Loucy (cell line): ENCODE measurements around the gene PDE11A.

Source experiments
- H2AFZ ChIP-seq: fragments of 200-600 bp; sonication (generic); 2 replicates; pipeline ENCODE4 v1.6.0; 2016; ENCODE audit warnings: antibody characterized with exemption, mild to moderate bottlenecking, low read length, moderate library complexity
- H3F3A ChIP-seq: fragments of 200-600 bp; 2 replicates; pipeline ENCODE4 v1.6.0; 2016; ENCODE audit warnings: antibody characterized with exemption, low read depth, mild to moderate bottlenecking
- H3K27me3 ChIP-seq: fragments of 200-600 bp; sonication (generic); 2 replicates; pipeline ENCODE4 v1.6.1; 2014; ENCODE audit warnings: low read length, mild to moderate bottlenecking; ENCODE audit not compliant: insufficient read depth, poor library complexity, severe bottlenecking
- H3K36me3 ChIP-seq: fragments of 200-600 bp; sonication (generic); 2 replicates; pipeline ENCODE4 v1.6.1; 2016; ENCODE audit warnings: low read length; ENCODE audit not compliant: insufficient read depth
- H3K4me1 ChIP-seq: fragments of 200-600 bp; sonication (generic); 2 replicates; pipeline ENCODE4 v1.5.1; 2014; ENCODE audit warnings: low read length, mild to moderate bottlenecking; ENCODE audit not compliant: insufficient read depth, poor library complexity, severe bottlenecking
- H3K4me2 ChIP-seq: fragments of 200-600 bp; sonication (generic); 2 replicates; pipeline ENCODE4 v1.6.0; 2014; ENCODE audit warnings: antibody characterized with exemption, low read length, low read depth, mild to moderate bottlenecking; ENCODE audit not compliant: poor library complexity, severe bottlenecking
- H3K4me3 ChIP-seq: fragments of 200-600 bp; sonication (generic); 2 replicates; pipeline ENCODE4 v1.5.1; 2014; ENCODE audit warnings: low read length, mild to moderate bottlenecking, mixed read lengths; ENCODE audit not compliant: poor library complexity, severe bottlenecking
- H3K79me2 ChIP-seq: fragments of 200-600 bp; sonication (generic); 2 replicates; pipeline ENCODE4 v1.6.1; 2014; ENCODE audit warnings: low read length; ENCODE audit not compliant: insufficient read depth
- H3K9ac ChIP-seq: fragments of 200-600 bp; sonication (generic); 2 replicates; pipeline ENCODE4 v1.6.0; 2014; ENCODE audit warnings: mild to moderate bottlenecking, low read depth, low read length, moderate library complexity; ENCODE audit not compliant: poor library complexity, severe bottlenecking
- H3K9me2 ChIP-seq: fragments of 200-600 bp; sonication (generic); replicated peaks from 2 replicates; pipeline ENCODE4 v1.6.1; 2016; ENCODE audit warnings: low read depth, low read length, mixed read lengths
- H3K9me3 ChIP-seq: fragments of 200-600 bp; sonication (generic); 2 replicates; pipeline ENCODE4 v1.6.1; 2014; ENCODE audit warnings: mild to moderate bottlenecking, antibody characterized with exemption, low read length, low read depth; ENCODE audit not compliant: insufficient read depth
- H4K20me1 ChIP-seq: fragments of 200-600 bp; sonication (generic); 2 replicates; pipeline ENCODE4 v1.6.0; 2014; ENCODE audit warnings: antibody characterized with exemption, low read length, mild to moderate bottlenecking; ENCODE audit not compliant: insufficient read depth, poor library complexity, severe bottlenecking
- CTCF ChIP-seq: fragments of 200-600 bp; sonication (generic); conservative IDR thresholded peaks from 2 replicates; pipeline ENCODE4 v1.5.1; 2014; ENCODE audit warnings: mild to moderate bottlenecking, antibody characterized with exemption, low read length
- EZH2phosphoT487 ChIP-seq: fragments of 200-600 bp; IDR thresholded peaks from 2 replicates; pipeline ENCODE4 v1.6.1; 2018; ENCODE audit warnings: antibody characterized with exemption, mild to moderate bottlenecking, moderate library complexity, borderline replicate concordance

Gene PDE11A

GRCh38 chr2:178029342-178029741 is 43.2 kb downstream of the PDE11A start:
- Histone ChIP-seq H3K9ac (no peak overlapping the region), H2AFZ (no peak overlapping the region), H3K79me2 (no peaks in the 10 kb centered on the region), H3K36me3 (no peaks in the 10 kb centered on the region), H3K4me3 (no peak overlapping the region), H4K20me1 (no peaks in the 10 kb centered on the region), H3F3A (no peaks in the 10 kb centered on the region), H3K4me2 (no peak overlapping the region), H3K9me3 (no peaks in the 10 kb centered on the region), H3K9me2 (no peaks in the 10 kb centered on the region), H3K4me1 (no peaks in the 10 kb centered on the region), H3K27me3 (no peaks in the 10 kb centered on the region)
- TF ChIP-seq EZH2phosphoT487 (no peak), CTCF (no peak)

GRCh38 chr2:178025551-178026185 is 46.9 kb downstream of the PDE11A start:
- H3K4me2 ChIP-seq, result no peak overlapping the region
- H3K4me3 ChIP-seq, result no peak overlapping the region
- H3K9me3 ChIP-seq, result no peaks in the 10 kb centered on the region

GRCh38 chr2:178018141-178018540 is 54.4 kb downstream of the PDE11A start:
- TF ChIP-seq CTCF, result no peak
- TF ChIP-seq EZH2phosphoT487, result no peak
- Histone ChIP-seq H3K79me2 (no peaks in the 10 kb centered on the region), H3K9me2 (no peaks in the 10 kb centered on the region), H3K27me3 (no peaks in the 10 kb centered on the region), H2AFZ (no peak overlapping the region), H3K36me3 (no peaks in the 10 kb centered on the region), H3F3A (no peaks in the 10 kb centered on the region), H4K20me1 (no peaks in the 10 kb centered on the region), H3K4me1 (no peaks in the 10 kb centered on the region), H3K4me3 (no peak overlapping the region), H3K9ac (no peak overlapping the region), H3K9me3 (no peaks in the 10 kb centered on the region), H3K4me2 (no peak overlapping the region)

More at GRCh38 chr2:178025551-178026185, 46.9 kb downstream of the PDE11A start:
- Histone ChIP-seq H3K4me1 (no peaks in the 10 kb centered on the region), H3F3A (no peaks in the 10 kb centered on the region), H3K27me3 (no peaks in the 10 kb centered on the region), H3K36me3 (no peaks in the 10 kb centered on the region), H2AFZ (no peak overlapping the region), H3K9me2 (no peaks in the 10 kb centered on the region), H3K9ac (no peak overlapping the region), H3K79me2 (no peaks in the 10 kb centered on the region), H4K20me1 (no peaks in the 10 kb centered on the region)
- TF ChIP-seq EZH2phosphoT487 (no peak), CTCF (no peak)
